NCI-H82 treated with DMSO at 0.1 percent for 48 hours (cell line): ENCODE results near the gene E2F8.

ENCODE experiments used
- DNase-seq: peaks from one replicate; lab custom pipeline; 2025; ENCODE audit not compliant: unreplicated experiment; lab: John Stamatoyannopoulos, UW

The E2F8 gene

DNA sequence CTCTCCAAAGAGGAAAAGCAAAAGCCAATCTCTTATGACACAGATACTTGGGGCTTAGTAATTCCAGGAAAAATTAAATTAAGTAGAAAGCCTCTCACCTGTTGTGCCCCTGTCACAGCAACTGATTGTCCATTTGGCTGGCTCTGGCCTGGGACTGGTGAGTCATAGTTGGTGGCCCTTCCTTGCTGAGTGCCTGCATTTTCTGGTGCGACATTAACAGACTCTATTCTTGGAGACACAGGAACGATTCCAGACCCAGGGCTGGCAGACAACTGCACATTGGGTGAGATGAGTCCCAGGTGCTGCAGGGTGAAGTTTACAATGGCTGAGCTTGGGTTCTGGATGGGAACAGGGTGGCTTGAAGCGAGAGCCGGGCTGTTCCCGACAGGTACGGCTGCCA lies 15.6 kb downstream of the E2F8 start:
- no peak for DNase-seq

DNA sequence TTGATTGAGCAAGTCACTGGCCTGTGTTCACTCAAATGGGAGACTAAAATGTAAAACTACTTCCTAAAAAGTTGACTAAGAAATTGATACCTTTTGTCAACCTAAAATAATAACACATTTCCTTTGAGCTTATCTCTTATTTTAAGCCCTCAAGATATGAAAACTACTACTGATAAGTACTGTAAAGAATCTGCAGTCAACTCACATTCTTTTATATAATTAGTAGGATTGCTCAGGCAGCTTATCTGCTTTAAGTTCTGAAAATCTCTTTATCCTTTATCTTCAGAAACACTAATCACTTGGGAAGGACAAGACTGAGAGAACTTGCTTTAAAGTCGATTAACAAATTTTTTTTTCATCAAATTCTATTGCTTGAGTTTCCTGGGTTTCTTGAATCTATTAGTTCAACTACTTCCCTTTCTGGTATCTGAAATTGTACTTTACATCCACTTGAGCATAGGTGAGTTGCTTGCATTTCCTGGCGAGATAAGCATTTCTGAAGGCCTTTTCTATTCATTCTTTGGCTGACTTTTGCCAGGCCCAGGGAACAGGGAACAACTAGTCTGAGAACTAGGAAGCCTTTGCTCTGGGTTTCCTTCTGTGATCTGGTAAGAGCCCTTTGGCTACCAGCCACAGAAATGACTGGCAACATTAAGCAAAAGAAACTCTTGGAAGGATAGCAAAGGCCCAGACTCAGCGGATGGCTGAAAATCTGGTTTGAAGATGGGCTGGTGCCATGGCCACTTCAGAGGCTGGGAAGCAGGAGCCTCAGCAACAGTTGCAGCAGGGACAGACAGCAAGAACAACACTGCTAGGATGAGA lies 19.6 kb downstream of the E2F8 start:
- no peak for DNase-seq

DNA sequence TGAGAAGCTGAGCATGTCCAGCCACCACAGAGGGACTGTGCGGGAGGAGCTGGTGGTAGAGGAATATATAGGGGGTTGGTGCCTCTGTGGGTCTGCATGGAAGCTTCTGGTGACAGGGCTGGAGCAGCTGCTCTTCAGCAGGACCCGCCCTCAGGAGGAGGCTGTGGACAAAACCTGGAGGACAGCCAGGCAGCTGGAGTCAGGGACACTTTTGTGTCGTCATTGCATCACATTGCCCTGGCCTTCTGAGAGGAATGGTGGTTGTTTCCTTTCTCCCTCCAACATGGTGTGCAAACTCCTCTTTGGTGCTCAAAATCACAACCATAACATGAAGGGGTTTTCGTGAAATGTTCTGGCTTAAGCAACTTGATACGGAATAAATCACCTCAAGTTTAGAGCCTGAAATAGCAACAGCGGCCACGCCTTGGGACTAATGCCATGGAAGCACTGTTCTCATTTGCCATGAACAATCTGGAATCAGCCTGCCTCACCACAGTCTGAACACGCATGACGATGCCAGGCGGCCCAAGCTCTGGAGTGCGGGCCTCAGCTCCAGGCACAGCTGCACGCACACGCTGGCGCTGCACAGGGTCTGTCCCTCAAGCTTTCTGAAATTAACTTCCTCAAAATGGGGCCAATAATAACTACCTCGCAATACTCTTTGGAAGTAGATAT lies 21.8 kb downstream of the E2F8 start:
- no peak for DNase-seq

GRCh38 chr11:19218216-19218615 lies 22.5 kb downstream of the E2F8 start:
- DNase-seq = no peak

DNA sequence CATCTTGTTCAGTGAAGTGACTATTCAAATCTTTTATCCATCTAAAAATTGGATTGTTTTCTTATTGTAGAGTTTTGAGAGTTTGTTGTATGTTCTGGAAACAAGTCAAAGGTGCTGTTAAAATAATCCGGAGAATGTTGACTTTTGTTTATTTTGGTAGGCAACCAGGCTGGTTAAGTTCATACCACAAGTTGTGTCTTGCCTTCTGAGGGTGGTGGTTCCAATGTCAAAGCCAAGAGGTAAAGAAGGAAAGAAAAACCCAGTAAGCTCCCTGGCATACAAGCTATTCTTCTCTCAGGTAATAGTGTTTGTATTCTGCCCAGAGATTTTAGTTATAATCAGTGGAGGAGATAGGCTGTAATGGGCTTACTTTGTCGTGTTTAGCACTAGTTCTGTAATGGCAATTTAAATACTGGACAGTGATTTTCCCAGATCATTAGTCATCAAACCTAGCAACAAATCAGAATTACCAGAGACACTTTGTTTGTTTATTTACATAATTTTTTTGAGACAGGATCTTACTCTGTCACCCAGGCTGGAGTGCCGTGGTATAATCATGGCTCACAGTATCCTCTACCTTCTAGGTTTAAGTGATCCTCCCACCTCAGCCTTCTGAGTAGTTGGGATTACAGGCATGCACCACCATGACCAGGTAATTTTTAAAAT lies 23.9 kb downstream of the E2F8 start:
- DNase-seq = no peak

GRCh38 chr11:19216021-19216420 lies 24.7 kb downstream of the E2F8 start:
- no peak for DNase-seq

- DNase-seq = no peak
These were observed 31.0 kb downstream of the E2F8 start for GRCh38 chr11:19209617-19210370.

DNA sequence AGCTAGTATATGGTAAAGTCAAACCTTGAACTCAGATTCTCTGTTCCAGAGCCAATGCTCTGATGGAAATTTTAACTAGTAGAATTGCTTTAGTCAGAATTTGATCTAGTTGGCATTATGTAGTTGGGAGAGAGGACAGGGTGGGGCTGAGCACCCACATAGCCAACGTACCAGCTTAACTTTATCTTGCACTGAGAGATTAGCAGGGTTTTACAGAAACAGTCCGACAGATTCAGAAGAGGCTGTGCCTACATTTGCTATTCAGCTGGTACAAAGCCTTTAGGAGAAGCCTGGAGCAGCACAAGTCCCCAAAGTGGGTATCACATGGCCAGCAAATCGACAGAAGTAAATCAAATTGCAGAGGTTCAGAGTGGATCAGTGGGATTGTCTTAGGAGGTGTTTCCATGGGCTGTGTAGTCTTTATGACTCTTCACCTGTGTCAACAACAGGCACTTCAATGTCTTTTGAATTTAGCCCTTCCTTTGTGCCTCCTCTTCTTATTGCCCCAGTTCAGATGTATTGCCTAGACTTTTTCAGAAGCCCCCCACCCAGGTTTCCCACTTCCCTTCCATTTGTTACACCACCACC lies 31.7 kb downstream of the E2F8 start:
- no peak for DNase-seq

DNA sequence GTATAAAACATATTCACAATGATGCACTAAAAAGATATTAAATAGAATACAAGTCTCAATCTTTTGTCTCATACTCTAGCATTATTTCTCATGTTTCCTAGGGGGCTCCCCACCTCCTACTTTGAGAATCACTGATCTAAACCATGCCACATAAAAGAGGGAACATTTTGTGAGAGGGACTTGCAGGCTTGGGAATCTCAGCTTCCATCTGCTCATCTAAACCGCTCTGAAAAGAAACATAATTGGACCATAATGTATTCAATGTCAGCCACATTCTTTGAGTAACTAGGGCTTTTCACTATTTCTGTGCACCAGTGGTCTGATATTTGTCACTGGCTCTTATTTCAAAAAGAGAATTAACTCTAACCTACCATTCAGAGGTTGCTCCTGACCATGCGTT lies 32.6 kb downstream of the E2F8 start:
- no peak for DNase-seq

DNA sequence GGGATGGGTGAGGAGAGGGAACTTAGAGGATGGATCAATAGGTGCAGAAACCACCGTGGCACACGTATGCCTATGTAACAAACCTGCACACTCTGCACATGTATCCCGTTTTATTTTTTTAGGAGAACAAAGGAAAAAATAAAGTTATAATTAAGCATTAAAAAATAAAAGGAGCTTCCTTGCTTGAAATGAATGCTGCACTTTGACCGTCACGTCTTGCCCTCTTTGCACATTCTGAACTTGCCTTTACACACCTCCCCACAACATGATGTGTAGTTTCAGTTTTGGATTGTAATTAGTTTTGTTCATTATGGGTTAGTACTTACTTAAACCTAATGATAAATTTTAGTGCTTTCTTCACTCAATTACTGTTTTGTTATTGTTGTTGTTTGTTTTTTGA lies 35.9 kb downstream of the E2F8 start:
- DNase-seq = no peak

GRCh38 chr11:19201737-19202605 lies 38.8 kb downstream of the E2F8 start, which contains the start of gene CSRP3:
Gene CSRP3 (minus strand): TSS chr11:19201983. CDS start chr11:19192448, 9,535 bp downstream.
- no peak for DNase-seq

DNA sequence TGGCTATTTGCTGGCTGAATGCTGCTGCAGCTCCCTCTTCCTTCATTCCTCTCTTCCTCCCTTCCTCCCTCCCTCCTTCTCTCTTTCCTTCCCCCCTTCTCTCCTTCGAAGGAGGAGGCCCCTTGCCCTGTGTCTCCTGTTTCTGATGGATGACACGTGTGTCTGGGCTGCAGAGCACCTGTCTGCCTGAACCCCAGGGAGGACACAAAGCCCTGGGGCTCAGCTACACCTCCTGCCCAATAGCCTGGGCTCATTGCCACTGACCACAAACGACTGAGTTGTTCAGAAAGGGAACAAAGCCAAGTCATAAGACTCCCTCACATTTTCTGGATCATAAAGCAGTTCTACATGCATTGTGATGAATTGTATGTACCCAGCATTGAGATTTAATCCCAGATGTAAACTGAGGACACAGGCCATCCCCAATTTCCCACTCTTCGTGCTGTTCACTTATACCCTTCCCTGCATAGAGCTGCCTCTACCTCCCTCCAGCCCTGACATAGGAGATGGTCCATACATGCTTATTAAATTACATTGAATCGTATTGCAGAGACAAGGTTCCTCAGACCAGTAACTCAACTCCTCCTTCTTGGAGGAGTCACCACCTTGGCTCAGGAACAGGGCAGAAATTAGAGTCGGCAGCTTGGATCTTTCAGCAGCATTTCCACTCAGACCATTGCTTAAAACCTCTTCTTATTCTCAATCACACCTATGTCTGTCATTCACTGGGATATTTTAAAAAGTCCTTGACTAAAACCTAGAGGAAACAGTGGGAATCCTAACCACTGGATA lies 40.1 kb downstream of the E2F8 start:
- DNase-seq = no peak

DNA sequence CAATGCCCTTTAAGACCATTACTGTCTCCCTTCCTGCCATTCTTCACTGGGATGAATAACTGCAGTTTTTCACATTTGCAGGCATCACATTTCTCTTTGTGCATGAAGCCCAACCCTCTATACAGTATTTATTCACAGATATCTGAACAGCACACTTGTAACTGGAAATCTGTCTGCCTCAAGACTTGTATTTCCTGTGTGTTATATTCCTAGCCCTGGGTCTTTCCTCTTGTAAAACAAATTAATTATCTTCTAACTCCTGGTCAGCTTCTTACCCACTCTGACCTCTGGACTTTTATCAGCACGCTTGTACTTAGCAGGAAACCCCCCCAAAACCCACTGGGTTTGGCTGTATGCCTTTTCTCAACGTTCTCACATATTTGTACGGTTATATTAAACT lies 41.0 kb downstream of the E2F8 start:
- DNase-seq = no peak

- no peak for DNase-seq
These were observed 41.7 kb downstream of the E2F8 start for GRCh38 chr11:19199048-19199447.

DNA sequence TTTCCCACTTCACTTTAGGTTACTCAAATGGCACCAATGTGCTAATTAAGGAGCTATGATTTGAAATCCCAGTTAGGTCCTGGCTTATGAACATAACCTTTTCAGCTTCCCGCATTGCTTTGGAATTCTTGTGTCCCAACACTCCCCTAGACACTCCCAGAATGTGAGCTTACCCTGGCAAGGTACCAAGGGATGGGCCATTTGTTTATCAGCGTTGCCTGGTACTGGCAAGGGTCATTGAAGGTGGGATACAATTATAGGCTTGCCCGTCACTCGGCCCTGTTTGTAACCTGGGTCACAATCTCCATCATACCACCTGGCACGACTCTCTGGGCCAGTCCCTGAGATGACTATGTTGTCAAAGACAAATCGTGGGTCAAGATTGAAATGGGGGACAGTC lies 44.3 kb downstream of the E2F8 start:
- no peak for DNase-seq

DNA sequence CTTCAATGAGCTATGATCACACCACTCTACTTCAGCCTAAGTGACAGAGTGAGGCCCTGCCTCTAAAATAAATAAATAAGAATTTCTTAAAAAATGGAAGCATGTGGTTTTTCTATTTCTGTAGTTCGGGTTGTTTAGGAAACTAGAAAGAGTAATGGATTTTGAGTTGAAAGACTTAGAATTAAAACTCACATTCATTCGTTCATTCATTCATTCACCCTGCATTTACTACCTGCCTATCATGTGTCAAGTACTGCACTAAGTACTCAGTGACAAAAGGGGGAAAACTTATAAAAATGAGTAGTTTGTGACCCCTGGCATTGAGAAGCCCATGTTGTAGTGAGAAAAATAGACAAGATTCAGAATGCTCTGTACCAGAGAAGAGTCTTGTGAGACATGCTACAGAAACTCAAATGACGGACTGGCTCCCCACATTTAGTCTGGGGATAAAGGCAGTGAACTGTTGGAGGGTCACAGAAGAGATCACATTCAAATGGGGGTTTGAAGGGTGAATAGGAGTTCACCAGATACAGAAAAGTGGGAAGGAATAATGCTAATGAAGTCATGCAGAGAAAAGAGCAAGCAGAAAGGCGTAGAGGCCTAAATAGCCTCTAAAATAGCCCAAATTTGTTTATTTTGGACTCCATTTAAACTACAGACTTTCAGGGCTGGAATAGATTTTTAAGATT lies 46.0 kb downstream of the E2F8 start:
- DNase-seq = no peak

DNA sequence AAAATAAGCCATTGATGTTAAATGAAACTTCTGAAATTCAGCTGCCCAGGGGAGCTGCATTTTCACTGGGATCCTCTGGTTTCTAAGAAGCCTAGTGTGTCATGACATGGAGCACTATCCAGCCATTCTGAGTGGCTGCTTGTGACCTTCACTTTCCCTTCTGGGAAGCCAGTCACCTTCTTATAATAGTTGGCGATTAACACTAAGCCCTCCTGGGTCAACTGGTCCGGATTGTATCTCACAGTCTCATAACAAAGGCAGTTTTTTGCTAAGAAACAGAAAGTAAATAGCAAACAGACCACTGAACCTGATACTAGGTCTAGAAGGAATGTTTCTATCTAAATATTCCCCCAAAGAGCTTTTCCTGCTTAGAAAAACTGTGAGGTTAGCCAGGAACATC lies 46.8 kb downstream of the E2F8 start:
- DNase-seq = no peak

DNA sequence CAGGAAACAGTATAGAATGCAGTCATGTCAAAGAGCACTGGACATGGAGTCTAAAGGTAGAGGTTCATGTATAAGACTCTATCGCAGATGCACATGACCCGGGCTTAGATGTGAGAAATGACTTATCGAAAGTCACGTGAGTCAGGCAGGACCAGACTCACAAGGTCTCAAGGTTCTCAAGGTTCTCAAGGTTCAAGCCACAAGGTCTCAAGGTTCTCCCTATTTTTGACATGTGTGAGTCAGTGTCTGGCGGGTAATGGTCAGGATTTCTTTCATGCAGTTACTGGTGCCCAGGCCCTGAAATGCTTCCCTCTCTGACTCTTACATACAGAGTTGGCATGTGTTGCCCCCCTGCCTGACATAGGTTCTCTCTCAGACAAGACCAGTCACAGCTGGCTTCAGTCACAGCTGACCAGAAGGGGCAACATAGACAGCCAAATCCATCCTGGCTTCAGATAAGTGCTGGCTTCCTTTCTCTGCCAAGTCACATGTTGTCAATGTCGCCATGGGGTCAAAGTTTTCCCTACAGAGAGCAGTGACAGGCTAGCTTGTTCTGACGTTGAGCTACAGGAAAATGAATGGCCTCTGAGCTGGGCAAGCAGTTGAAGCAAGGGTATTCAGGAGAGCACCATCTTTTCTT lies 49.1 kb downstream of the E2F8 start:
- DNase-seq = no peak
